ENCODE results near the gene TMCC1.

DNA sequence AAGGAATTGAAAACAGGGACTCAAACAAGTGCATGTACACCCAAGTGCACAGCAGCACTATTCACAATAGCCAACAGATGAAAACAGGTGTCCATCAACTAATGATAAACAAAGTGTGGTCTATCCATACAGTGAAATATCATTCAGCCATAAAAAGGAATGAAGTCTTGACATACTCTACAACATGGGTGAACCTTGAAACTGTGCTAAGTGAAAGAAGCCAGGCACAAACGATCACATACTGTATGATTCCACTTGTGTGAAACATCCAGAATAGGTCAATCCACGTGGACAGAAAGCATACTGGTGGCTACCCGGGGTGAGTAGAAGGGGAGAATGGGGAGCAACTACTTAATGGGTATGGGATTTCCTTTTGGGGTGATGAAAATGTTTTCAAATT, 257.4 kb downstream of the TMCC1 start:
- no peak for TF ChIP-seq POLR2A (IDR thresholded peaks at IDR 0.05)
- TF ChIP-seq, protein P1, sequence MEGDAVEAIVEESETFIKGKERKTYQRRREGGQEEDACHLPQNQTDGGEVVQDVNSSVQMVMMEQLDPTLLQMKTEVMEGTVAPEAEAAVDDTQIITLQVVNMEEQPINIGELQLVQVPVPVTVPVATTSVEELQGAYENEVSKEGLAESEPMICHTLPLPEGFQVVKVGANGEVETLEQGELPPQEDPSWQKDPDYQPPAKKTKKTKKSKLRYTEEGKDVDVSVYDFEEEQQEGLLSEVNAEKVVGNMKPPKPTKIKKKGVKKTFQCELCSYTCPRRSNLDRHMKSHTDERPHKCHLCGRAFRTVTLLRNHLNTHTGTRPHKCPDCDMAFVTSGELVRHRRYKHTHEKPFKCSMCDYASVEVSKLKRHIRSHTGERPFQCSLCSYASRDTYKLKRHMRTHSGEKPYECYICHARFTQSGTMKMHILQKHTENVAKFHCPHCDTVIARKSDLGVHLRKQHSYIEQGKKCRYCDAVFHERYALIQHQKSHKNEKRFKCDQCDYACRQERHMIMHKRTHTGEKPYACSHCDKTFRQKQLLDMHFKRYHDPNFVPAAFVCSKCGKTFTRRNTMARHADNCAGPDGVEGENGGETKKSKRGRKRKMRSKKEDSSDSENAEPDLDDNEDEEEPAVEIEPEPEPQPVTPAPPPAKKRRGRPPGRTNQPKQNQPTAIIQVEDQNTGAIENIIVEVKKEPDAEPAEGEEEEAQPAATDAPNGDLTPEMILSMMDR (IDR thresholded peaks at IDR 0.05): no peak

Data from transverse colon (tissue), 3 donors.